GM21528 (cell line): ENCODE data around the gene TEX51.

ENCODE experiments used
- ATAC-seq: cut with Tn5 transposase; IDR thresholded peaks from one replicate; pipeline ENCODE4 v1.9.1; 2021; ENCODE audit warnings: mild to moderate bottlenecking, moderate library complexity; ENCODE audit not compliant: unreplicated experiment, low FRiP score

TEX51 gene

DNA sequence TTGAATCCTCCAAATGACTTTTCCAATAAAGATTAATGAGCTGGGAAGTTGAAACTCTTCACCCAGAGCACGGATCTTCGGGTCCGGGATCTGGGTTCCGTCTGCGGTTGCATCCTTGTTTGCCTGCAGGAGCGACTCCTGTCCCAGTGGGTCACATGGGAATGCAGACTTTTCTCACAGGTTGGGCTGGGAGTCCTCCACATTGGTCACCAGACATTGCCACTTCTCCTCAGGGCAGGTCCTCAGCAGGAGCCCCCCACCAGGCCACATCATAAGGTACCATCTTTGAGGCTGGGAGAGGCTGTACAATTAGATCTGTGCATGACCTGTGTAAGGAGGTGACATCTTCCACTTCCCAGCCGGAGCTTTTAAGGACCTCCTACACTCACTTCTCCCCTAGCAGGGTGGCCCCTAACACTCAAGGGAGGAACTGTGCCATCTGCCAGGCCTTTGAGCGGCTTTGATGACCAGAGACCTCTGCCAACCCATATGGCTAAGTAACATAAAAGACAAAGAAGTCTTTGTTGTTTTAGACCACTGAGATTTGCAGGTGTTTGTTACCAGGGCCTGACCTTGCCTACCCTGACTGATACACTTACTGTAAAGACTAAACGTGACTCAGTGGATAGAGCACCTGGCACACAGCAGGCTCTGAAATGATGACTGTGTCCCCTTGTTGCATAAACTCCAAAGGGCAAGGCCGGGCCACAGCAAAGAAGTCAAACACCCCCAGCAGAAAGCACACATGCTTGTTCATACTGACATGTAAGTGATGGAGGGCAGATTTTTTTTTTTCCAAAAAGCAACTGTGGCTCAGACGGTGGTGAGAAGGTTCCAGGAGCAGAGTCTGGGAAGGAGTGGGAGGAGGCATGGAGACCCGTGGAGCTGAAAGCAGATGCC is 7.9 kb upstream of the TEX51 start:
- ATAC-seq, result no peak

DNA sequence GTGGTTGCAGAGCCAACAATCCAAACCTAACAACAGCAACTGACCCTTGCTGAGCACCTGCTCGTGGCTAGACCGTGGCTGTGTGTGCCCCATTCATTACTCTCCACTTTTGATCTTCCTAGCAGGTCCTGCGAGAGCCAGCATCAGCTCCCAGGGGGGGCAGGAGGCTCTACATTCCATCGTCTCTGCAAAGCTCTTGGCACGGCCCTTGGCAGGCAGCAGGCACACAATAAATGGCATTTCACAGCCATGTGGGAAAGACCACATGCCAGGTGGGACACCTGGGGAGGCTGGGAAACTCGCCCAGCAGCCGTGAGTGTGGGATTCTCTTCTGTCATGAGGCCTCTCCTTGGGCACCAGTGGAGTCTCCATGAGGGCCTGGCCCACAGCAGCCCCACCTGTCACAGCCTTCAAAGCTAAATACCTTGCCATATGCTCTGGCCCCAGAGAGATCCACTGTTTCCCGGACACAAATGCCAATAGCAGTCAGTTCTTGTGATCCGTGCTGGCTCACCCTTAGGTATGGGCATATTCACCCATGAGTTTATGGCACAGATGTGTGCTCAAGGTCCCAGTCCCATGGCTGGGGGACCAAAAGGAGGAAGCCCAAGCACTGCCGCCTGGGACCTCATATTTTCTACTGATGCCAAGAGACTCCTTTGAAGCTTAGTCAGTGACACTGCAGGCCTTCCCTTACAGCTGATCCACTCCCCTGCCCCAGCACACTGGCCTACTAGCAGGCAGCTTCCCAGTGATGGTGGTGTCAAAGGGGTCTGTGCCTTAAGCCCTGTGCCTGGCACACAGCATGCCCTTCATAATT is 6.8 kb upstream of the TEX51 start:
- ATAC-seq, result no peak

DNA sequence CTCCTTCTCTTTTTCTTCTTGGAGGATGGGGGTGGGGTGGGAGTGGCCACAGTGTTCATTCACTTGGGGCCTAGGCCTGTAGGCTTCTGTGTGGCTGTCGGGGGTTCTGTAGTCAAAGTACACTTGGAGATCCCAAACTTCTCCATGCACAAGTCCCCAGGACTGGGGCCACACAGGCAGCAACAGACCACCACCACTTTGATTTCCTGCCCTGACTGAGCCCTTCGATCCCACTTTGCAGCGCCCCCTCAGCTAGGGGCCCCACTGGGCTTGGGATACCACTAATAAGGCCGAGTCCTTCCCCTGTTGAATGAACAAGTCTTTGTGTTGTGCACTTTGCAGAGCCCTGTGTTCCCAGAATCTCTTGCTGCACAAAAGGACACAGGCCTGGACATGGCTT is 5.5 kb upstream of the TEX51 start:
- no peak for ATAC-seq

DNA sequence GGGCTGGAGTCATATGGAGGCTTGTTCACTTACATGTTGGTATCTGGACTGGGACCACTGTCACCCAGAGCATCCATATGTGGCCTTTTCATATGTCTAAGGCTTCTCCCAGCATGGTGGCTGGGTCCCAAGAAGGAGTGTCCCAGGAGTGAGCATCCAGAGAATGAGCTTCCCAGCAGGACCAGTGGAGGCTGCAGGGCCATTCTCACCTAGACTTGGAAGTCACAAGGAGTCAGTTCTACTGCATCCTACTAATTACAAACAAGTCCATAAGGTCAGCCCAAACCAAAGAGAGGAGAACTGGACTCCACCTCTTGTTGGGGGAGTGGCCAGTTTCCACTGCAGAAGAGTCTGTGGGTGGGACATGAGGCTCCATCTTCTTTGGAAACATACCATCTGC is 5.1 kb upstream of the TEX51 start:
- ATAC-seq, result no peak

DNA sequence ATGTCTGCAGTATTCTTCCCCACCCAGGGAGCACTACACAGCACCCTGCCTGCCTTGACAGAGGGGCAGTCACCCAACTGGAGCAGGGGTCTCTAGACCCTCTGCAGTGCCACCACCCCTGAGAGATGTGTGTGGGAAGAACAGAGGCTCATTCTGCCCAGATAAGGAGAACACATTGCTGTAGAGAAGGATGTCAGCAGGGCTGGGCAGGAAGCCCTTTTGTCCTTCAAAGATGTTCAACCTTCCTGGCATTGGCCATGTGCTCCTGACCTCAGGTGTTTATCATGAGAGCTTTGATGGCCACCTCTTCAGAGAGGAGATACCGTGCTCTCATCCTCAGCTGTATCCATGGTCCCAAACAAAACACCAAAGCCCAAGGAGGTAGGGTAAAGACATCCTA is 4.6 kb upstream of the TEX51 start:
- ATAC-seq, result no peak

DNA sequence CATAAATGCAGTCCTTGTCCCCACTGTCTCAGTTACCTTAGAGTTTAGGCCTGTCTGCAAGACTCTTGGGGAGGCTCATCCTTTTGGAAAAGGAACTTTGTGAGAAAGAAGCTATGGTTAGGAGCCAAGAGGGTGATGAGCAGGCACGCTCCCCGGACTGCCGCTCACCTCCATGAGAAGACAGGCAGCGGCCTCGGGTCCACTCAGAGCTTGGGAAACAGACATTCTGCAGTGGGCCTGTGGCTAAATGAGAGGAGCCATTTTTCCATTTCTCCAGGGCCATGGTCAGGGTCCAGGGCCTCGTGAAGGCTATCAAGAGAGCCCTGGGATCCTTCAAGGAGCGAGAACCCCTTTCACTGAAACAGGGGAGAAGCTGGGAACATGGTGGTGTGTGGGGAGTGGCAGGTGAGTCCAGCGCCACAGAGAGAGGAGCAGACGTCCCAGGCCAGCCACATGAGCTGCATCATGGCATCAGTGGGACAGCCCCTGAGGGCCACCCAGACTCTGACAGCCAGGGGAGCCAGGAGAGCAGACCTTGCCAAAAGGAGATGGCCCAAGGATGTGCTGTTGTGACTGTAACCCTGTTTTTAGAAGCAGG is 4.0 kb upstream of the TEX51 start:
- no peak for ATAC-seq

DNA sequence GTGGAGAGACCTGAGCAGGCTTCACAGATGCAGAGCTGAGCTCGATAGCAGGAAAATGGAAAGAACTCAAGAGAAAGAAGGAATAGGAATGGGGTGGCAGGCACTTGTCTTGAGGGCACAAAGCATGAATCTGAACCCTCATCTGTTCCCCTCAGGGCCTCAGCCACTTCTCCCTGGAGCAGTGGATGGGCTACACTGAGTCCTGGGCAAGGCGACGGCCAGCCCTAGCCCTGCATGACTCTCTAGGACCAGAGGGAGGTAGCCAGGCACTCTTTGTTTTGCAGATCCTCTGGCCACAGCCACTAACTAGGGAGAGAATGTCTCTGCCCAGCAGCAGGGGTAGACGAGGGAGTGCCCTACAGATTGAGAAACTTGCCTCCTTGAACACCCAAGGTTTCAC is 3.4 kb upstream of the TEX51 start:
- no peak for ATAC-seq

DNA sequence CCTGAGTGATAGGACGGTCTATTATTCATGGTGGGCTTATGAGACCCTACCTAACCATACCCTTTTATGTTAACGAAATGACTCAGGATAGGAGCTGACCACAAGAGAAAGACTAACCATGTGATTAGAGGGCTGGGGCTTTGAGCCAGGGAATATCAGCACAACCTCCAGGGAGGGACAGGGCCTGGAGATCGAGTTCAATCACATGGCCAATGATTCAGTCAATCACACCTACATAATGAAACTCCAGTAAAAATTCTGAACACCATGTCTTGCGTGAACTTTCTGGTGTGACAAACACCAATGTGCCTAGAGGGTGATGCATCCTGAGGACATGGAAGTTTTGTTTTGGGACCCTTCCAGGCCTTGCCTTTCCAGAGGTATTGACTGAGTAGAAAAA is 2.2 kb upstream of the TEX51 start:
- no peak for ATAC-seq

DNA sequence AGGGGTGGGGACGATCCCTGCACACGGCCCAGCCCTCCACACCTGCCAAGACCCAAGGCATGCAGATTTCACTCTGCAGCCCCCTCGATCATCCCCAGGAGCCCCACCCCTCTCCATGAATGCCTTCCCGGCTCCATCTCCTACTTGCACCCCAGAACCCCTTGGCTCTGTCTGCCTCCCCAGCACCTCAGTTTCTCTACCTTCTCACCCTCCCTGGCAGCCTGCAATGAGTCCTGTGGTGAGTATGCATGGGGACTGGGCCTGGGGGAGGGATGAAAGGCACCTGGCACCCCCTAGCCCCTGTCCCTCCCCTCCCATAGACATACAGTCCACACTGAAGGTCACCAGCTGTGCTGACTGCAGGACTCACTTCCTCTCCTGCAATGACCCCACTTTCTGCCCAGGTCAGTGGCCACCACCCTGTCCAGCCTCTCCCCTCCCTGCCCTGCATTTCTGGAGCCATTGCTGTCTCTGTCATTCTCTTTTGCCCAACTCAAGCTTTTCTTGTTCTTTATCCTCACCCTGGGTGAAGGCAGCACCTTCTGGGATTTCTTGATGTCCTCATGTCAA is 1.0 kb downstream of the TEX51 start:
- ATAC-seq, result no peak

DNA sequence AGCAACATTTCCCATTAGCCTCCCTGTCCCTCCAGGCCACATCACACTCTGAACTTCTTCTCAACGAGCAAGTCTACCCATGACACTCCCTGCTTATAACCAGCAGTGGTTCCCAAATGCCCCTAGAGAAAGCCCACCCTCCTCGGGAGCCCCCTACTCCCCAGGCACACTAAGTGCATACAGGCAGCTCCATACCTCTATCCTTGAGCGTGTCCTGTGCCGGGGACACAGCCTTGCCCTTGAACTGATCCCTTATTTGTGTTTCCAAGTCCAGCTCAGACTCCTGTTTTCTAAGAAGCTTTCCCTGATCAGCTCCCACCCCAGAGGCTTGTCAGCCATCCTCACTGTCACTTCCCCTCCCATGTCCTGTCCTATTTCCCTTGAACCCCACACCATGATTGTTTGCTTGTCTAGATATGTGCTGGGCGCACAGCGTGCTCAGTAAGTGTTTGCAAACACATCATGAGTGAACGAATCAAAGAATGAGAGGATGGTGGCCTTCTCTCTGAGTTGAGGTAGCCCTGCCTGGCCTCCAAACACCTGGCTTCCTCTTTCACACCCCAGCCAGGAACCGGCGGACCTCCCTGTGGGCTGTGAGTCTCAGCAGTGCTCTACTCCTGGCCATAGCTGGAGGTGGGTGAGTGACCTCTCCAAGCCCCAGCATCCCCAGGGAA is 2.1 kb downstream of the TEX51 start:
- ATAC-seq, result no peak

DNA sequence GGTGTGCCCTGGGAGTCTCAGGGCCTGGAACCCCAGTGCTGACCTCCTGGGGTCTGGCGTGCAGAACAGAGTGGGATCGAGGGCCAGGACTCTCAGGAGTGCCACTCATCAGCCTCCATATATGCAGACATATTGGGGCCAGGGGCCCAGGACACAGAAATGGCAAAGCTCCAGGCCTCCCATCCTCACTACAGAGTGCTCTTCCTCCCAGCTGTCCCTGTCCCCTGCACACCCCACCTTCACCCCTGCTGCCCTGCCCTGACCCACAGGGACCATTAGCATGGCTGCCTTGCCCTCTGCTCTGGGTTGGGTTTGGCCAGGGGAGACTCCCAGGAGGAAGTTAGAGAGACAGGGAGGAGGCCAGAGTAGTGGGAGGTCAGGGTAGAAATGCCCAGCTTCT is 2.8 kb downstream of the TEX51 start:
- no peak for ATAC-seq

DNA sequence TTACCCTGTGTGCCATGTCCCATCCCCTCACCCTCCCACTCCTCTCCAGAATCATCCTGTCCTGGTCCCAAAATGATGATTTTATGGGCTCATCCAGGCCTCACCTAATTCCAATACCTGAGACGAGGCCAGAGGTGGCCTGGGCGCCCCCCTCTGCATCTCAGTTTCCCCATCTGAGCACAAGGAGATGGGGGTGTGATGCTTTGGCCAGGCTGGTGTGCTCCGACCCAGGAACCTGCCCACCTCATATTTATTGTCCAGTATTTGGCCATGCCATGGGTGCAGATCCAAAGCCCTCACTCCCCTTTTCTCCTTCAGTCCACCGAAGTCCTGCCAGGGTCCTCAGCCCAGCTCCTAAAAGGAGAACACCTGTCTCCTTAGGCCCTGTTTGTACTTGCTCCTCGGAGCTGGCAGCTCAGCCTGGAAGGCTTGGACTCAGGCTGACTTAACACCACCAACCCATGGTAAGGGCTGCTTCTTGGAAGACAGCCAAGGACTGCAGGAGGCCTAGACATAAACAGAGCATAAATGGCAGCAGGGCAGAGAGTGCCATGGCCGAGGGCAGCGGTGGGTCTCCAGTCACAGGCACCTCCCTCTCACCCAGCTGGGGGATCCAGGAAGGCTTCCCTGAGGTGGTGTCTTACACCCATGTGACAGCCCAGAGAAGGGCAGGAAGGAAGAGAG is 3.6 kb downstream of the TEX51 start:
- ATAC-seq, result no peak

DNA sequence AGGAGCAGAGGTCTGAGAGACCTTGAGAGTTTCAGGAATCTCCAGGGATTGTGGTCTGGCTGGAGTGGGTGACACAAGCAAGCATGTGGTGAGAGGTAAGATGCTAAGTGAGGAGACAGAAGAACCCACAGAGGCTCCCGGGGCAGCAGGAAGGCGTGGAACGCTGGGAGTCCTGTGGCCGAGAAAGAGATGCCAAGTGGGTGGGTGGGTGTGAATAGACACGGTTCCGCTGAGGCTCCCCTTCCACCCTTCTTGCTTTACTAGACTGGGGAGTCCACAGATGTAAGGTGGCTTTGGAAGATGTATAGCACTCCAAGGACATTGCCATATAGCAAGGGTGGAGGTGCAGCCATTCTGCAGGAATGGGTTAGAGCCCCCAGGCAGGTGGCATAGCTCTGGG is 4.2 kb downstream of the TEX51 start:
- ATAC-seq, result no peak

DNA sequence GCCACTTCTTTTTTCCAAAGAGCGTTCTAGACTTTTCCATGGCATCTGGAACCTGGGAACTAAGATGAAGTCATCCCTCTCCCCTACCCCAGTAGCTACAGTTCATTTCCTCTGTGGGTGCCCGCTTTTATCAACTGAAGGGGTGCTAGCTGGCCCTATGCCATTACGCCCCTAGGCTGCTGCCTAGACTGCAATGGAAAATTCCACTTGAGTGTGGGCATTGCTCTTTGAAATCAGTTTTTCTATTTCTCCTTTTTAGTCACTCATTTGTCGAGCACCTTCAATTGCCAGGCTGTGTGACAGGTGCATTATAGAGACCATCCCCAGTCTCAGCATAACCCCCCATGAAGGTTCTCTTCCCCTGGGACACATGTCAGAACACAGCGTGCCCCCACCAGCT is 7.3 kb downstream of the TEX51 start:
- ATAC-seq, result no peak

DNA sequence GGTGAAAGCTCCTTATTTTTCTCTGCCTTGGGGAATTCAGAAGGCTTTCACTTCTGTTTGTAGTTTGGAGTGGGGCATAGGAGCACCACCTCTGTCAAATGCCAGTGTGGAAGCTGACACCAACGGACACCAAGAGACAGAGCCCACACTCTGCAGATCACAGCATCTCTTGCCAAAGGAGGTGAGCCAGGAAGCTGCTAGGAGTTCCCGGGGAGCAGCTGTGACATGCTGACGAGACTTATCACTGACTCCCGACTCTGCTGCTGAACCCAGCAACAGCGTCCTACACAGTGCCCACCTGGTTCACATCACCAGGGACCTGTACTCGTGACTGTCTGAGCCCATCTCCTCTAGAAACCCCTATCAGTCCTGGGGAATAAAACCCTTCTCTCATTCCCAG is 8.1 kb downstream of the TEX51 start:
- no peak for ATAC-seq

DNA sequence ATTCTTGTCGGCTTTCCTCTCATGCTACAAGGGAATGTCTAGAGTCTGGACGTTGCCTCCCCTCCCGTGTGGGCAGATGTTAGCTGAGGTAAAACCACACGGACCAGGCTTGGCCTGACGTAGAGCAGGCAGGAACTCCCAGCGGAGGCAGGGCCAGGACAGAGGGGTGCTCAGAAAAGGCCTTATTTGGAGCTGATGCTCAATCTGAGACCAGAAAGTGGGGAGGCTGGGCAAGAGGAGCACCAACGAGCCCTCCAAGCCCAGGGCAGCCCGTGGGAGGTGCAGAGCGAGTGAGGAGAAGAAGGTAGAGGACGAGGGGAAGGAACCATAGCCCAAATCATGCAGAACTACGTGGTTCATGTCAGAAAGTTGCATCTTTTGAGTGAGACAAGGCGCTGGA is 9.0 kb downstream of the TEX51 start:
- ATAC-seq, result no peak

DNA sequence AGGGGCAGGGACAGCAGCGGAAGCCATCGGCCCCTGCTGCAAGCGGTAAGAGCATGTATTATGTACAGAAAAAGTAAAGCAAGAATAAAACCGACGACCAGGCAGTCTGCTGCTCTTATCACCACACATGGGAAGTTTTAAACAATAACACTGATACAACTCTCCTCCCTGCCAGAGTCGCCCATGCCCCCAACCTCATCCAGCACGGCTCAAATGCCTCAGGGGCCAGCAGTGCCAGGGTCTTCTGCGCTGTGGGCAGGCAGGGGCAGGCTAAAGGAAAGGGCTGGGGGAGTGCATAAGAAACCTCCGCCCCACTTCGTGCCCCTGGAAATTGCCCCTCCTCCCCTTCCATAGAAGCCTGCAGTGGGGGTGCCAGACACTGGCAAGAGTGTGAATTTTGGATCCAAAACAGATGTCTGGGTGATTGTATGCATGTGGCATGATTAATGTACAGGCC is 10.1 kb downstream of the TEX51 start:
- ATAC-seq, result no peak

DNA sequence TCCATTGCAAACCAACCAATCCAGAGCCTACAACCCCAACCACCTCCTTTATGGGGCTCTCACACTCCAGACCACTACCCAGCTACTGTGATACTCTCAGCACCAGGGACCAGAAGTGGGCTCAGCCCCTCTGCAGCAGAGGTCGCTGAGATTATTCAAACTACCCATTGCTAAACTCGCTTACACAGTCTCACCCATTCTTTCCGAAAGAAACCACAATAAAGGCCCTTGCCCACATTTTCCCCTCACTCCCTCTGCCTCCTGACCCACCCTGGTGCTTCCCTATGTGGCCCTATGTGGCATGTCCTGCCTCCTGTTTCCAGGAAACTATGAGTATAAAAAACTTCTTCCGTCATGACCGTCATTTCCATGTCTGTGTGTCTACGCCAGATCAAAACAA is 10.7 kb downstream of the TEX51 start:
- ATAC-seq, result no peak

DNA sequence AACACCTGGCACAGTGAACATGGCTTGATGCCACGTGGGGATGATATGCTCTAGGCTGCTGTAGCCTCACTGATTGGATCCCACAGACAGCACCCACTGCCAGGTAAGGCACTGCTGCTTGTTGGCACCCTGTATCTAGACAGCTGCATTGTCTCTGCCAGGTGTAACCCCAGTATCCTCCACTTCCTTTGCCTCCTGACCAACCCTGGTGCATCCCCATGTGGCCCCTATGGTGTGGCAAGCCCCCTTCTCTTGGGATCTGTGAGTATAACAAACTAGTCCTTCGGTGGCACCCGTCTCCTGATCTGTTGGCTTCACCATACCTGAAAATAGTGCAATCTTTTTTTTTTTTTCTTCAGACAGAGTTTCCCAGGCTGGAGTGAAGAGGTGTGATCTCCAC is 11.1 kb downstream of the TEX51 start:
- no peak for ATAC-seq

DNA sequence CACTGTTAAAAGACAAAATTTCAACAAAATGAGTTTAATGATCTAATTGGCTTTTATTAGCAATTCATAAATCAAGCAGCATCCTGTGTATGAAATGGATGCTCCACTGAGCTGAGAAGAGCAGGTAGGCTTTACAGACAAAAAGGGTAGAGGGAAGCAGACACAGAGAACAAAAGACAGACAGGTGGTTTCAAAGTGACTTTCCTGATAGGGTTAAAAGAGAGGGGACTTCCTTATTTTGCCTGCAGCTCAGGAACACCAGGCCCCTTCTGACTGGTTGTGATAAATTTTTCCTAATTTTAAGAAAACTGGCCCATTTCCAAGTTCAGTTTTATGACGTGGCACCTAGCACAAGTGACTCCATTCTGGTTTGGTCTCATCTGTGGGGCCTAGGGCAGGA is 11.9 kb downstream of the TEX51 start:
- no peak for ATAC-seq
